Effector memory CD4-positive, alpha-beta T cell (primary cell): ENCODE results near the gene DHX32.
A peak's percentile ranks its signal among the peaks of the same experiment; 100 is the strongest.

ENCODE experiments used
- DNase-seq, 3 donors: peaks; one replicate each; pipeline ENCODE4 v3.0.0-alpha.2; 2020
- H3K27ac ChIP-seq: 2 replicates; pipeline ENCODE4 v1.7.0; 2013; ENCODE audit warnings: mild to moderate bottlenecking, low read length, moderate library complexity; ENCODE audit not compliant: insufficient read depth, poor library complexity, severe bottlenecking
- H3K27me3 ChIP-seq: replicated peaks from 2 replicates; pipeline ENCODE4 v1.7.0; 2013; ENCODE audit warnings: mild to moderate bottlenecking, low read length; ENCODE audit not compliant: insufficient read depth, control insufficient read depth, poor library complexity, severe bottlenecking
- H3K36me3 ChIP-seq: 2 replicates; pipeline ENCODE4 v1.7.0; 2013; ENCODE audit warnings: mild to moderate bottlenecking, low read length, moderate library complexity; ENCODE audit not compliant: control insufficient read depth, insufficient read depth
- H3K4me1 ChIP-seq: 2 replicates; pipeline ENCODE4 v1.7.0; 2013; ENCODE audit warnings: low read length, mild to moderate bottlenecking; ENCODE audit not compliant: control insufficient read depth, insufficient read depth, poor library complexity, severe bottlenecking
- H3K4me3 ChIP-seq: 2 replicates; pipeline ENCODE4 v1.7.0; 2013; ENCODE audit warnings: low read length, low read depth, mild to moderate bottlenecking; ENCODE audit not compliant: insufficient read depth, poor library complexity, severe bottlenecking
- H3K9me3 ChIP-seq: 2 replicates; pipeline ENCODE4 v1.7.0; 2013; ENCODE audit warnings: mild to moderate bottlenecking, low read length, moderate library complexity; ENCODE audit not compliant: control insufficient read depth

Gene DHX32

DNA sequence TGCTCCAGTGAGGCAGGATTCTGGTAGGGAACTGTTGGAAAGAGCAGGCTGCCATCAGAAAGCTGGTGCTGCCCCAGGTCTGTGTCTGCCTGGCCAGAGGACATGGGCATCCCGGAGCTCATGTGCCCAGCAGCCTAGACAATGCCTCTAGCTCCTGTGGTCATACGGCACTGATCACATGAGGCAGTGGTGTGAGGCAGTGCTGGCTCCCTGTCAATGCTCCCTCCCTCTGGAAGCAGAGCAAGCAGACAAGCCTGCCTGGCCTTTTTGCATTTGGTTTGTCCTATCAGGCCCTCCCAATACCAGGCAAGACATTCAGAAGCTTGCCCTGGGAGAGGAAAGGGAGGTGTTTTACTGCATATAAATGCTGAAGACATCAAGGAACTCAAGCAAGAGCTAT, 86.0 kb downstream of the DHX32 start:
- Histone ChIP-seq H3K36me3 (peaks cover 33% of the 10 kb centered on the region), H3K4me1 (no peaks in the 10 kb centered on the region), H3K27ac (no peak overlapping the region), H3K9me3 (no peaks in the 10 kb centered on the region), H3K4me3 (no peak overlapping the region), H3K27me3 (no peaks in the 10 kb centered on the region)
- no peak for DNase-seq

- DNase-seq, result no peak
- no peaks in the 10 kb centered on the region for H3K27me3 ChIP-seq
- peaks cover 30% of the 10 kb centered on the region for H3K36me3 ChIP-seq
- H3K4me3 ChIP-seq, result no peak overlapping the region
- no peak overlapping the region for H3K27ac ChIP-seq
- H3K4me1 ChIP-seq, result peaks cover 9% of the 10 kb centered on the region
- H3K9me3 ChIP-seq, result no peaks in the 10 kb centered on the region
Measured at GRCh38 chr10:125792342-125793300, 88.5 kb downstream of the DHX32 start.

DNA sequence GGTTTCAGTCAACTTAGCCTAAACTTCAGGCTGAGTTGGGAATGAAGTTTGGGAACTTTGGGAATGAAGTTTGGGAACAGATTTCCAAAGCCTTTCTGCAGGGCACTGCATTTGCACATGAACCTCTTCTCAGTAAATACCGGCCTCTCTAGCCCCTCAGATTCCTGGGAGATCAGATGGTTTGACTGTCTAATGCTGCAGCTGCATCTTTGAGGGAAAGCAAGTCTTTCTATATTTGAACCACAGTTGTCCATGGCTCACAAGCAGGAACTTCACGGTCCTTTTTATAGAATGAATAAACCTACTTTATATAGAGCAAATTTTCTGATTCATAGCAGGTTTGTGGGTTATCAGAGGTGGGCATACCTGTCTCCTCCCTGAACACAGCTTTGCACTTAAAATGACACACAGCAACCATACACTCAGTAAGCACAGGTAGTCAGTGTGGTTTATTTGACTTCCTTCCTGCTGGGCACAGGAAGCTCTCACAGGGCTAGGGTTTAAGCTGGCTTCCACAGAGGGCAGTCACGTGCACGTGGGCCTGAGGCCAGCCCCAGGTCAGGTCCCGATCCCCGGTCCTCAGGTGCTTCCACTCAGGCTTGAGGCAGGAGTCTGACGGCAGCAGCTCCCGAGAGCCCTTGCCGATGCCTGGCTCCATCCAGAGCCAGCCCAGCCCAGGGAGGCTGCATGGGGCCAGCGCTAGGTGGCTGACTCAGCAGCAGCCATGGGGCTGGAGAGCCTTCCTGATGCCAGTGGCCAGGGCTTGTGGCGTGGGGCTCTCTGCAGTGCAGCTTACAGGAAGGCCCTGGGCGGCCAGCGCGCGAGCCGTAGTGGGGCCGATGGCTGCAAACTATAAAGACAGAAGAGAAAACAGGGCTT, 92.7 kb downstream of the DHX32 start:
- H3K9me3 ChIP-seq, result no peaks in the 10 kb centered on the region
- H3K4me3 ChIP-seq, result no peak overlapping the region
- H3K27ac ChIP-seq, result peak overlapping the region; percentile 13
- peaks cover 13% of the 10 kb centered on the region for H3K36me3 ChIP-seq
- peaks cover 9% of the 10 kb centered on the region for H3K4me1 ChIP-seq
- DNase-seq, result no peak
- H3K27me3 ChIP-seq, result no peaks in the 10 kb centered on the region
